ENCODE measurements around the gene GUK1.

GRCh38 chr1:228108055-228108690, 31.9 kb upstream of the GUK1 start:
- TF ChIP-seq EP300 (IDR thresholded peaks at IDR 0.05; ENCODE audit: borderline replicate concordance) (no peak), REST (IDR thresholded peaks at IDR 0.05; ENCODE audit: low read depth) (no peak), USF1 (IDR thresholded peaks at IDR 0.05) (no peak), YY1 (IDR thresholded peaks at IDR 0.05; ENCODE audit: low read depth) (no peak), TCF12 (IDR thresholded peaks at IDR 0.05; ENCODE audit: low read depth) (no peak), CEBPB (IDR thresholded peaks at IDR 0.05) (no peak), TAF1 (IDR thresholded peaks at IDR 0.05; ENCODE audit: low read depth) (no peak), CREB1 (IDR thresholded peaks at IDR 0.05; ENCODE audit: low read depth) (no peak), MAX (IDR thresholded peaks at IDR 0.05) (no peak), RAD21 (IDR thresholded peaks at IDR 0.05; ENCODE audit: low read depth) (no peak), EGR1 (IDR thresholded peaks at IDR 0.05) (no peak)
